Measurements from ENCODE around the gene RAB27A. TPM values are rescaled to one million over a fixed set of nuclear protein-coding genes. Genes with fewer than 3 reads are reported as not detected.

RAB27A gene
- total RNA-seq, 2 donors from 2014 or later = 5.0 to 7.9 TPM

DNA sequence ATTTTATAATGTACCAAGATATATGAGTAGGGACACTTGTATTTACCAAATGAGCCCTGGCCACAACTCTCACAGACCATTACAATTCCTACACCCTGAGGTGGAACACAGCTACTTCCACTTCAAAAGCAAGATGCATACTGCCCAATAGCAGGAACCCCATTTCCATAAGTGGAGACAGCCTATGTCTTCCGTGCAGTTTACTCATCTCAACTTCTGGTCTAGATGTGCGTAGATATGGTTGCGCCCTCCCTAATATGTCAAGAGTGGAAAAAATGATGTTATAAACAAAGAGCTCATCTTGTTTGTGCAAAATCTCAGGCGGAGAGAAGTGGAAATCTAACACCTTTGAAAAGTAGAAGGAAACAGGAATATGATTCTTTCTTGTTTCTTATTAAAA, 44.6 kb downstream of the RAB27A start:
- TF ChIP-seq, protein P1, sequence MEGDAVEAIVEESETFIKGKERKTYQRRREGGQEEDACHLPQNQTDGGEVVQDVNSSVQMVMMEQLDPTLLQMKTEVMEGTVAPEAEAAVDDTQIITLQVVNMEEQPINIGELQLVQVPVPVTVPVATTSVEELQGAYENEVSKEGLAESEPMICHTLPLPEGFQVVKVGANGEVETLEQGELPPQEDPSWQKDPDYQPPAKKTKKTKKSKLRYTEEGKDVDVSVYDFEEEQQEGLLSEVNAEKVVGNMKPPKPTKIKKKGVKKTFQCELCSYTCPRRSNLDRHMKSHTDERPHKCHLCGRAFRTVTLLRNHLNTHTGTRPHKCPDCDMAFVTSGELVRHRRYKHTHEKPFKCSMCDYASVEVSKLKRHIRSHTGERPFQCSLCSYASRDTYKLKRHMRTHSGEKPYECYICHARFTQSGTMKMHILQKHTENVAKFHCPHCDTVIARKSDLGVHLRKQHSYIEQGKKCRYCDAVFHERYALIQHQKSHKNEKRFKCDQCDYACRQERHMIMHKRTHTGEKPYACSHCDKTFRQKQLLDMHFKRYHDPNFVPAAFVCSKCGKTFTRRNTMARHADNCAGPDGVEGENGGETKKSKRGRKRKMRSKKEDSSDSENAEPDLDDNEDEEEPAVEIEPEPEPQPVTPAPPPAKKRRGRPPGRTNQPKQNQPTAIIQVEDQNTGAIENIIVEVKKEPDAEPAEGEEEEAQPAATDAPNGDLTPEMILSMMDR (IDR thresholded peaks at IDR 0.05) = no peak
- H3K4me1 ChIP-seq = no peaks in the 10 kb centered on the region
- H3K9me3 ChIP-seq = no peaks in the 10 kb centered on the region
- H3K36me3 ChIP-seq = no peaks in the 10 kb centered on the region
- no peak overlapping the region for H3K4me3 ChIP-seq
- H3K27ac ChIP-seq = no peak overlapping the region
- H3K27me3 ChIP-seq = no peaks in the 10 kb centered on the region
- DNase-seq (ENCODE audit: low spot score) = no peak

DNA sequence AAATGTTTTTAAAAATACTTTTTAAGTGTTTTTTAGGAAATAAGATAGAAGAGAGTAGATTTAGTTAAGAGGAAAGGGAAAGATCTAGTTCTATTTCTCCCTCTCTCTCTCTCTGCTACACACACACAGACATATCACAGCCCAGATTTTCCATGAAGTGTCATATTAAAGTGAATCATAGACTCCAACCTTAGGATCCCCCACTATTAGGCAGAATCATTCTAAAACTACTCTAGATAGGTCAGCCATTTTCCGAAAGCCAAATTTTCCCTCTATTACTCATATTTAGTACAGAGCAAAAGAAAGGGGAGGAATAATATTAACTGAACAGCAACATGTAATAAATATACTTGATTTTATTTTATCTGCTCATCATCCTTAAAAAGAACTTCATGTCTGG, 47.7 kb downstream of the RAB27A start:
- TF ChIP-seq, protein P1 (IDR thresholded peaks at IDR 0.05) = no peak
- Histone ChIP-seq H3K27me3 (no peaks in the 10 kb centered on the region), H3K9me3 (no peaks in the 10 kb centered on the region), H3K27ac (no peak overlapping the region), H3K4me3 (no peak overlapping the region), H3K4me1 (no peaks in the 10 kb centered on the region), H3K36me3 (no peaks in the 10 kb centered on the region)
- DNase-seq (ENCODE audit: low spot score) = no peak

DNA sequence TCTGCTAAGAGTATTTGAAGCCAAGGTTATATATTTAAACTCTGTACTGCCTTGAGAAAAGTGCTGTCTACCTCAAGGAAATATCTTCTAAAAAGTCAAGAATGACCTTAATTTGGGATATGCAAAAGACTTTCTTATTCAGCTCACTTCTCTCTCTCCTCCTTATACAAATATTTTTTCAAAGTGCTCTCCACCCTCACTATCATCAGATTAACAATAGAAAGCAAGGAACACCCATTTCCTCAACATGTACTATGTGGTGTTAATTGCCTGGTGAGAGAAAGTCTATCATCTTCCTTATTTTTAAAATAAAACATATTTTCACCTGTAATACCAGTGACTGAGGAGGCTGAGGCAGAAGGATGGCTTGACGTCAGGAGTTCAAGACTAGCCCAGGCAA, 48.4 kb downstream of the RAB27A start:
- no peaks in the 10 kb centered on the region for H3K36me3 ChIP-seq
- H3K4me3 ChIP-seq = no peak overlapping the region
- DNase-seq (ENCODE audit: low spot score) = no peak
- no peaks in the 10 kb centered on the region for H3K27me3 ChIP-seq
- no peaks in the 10 kb centered on the region for H3K4me1 ChIP-seq
- H3K9me3 ChIP-seq = no peaks in the 10 kb centered on the region
- H3K27ac ChIP-seq = no peak overlapping the region
- TF ChIP-seq, protein P1 (IDR thresholded peaks at IDR 0.05) = no peak

DNA sequence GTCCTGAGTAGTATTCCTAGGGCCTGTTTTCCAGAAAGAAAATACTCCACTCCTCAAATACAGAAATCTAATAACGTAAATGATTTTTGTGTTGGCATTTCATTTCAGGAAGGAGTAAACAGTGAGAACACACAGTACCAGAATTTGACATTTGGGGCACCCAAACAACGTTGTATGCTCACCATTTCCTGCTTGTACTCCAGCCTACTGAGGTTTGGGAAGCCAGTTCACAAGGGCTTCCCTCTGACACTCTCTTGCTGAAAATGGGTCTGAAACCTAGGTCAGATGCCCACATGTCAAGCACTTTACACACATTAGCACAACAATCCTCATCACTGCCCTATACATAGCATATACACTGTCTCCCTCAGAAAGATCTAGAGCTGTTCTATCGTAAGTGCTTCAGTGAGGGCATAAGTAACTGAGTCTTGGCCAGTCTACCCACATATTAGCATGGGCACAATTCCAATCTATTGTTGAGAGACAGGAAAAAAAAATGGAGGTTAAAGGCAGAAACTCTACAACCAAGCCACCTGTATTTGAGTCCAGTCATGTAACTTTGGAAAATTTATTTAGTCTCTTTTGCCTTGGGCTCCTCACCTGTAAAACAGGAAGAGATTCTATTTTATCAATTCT, 49.4 kb downstream of the RAB27A start:
- no peak overlapping the region for H3K4me3 ChIP-seq
- no peak overlapping the region for H3K27ac ChIP-seq
- TF ChIP-seq, protein P1 (IDR thresholded peaks at IDR 0.05) = no peak
- no peaks in the 10 kb centered on the region for H3K36me3 ChIP-seq
- DNase-seq (ENCODE audit: low spot score) = no peak
- H3K9me3 ChIP-seq = no peaks in the 10 kb centered on the region
- H3K4me1 ChIP-seq = no peaks in the 10 kb centered on the region
- no peaks in the 10 kb centered on the region for H3K27me3 ChIP-seq

DNA sequence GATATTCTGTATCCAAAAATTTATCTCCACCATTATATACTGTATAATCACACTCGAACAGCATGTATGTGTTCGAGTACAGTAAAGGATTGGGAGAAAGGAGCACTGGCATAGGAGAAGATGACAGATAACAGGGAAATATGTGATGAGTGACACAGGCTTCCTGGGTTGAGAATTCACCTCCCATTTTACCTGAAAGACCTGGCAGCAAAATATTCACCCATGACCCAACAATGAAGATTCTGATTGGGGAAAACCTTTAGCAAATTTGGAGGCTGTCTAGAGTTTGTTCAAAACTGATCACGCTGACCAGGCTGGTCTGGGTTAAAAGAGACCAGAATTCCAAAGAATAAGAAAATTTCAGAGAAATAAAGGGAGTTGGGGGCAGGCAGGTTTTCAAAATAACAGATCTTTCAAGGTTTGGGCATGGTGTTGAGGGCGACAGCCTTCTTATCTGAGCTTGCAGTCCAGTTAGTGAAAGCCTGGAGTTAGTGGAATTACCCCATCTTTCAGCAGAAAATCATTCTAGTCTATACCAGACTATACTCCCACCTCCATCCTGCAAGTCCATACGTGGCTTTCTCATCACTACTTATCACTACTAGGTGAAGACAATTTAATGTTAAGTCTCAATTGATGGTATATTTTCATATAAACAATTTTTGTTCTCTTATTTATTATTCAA, 50.0 kb downstream of the RAB27A start:
- Histone ChIP-seq H3K4me1 (no peaks in the 10 kb centered on the region), H3K27ac (no peak overlapping the region), H3K36me3 (no peaks in the 10 kb centered on the region), H3K4me3 (no peak overlapping the region), H3K27me3 (no peaks in the 10 kb centered on the region), H3K9me3 (no peaks in the 10 kb centered on the region)
- DNase-seq (ENCODE audit: low spot score) = no peak
- TF ChIP-seq, protein P1 (IDR thresholded peaks at IDR 0.05) = no peak
